CD14-positive monocyte (primary cell): ENCODE measurements around the gene ATXN1. TPM values are rescaled to one million over a fixed set of nuclear protein-coding genes. Genes with fewer than 3 reads are reported as not detected.

Experiments used
- DNase-seq, 3 donors: peaks; one replicate each; pipeline ENCODE4 v3.0.0-alpha.2; 2011 to 2022
- H2AFZ ChIP-seq: 2 replicates; pipeline ENCODE4 v1.6.0; 2012; ENCODE audit warnings: mild to moderate bottlenecking, low read depth, low read length, inconsistent platforms; ENCODE audit not compliant: insufficient read depth, poor library complexity, severe bottlenecking
- H3K27ac ChIP-seq, 2 donors: 1 replicate in 1 of 2; 2 replicates in 1 of 2; pipeline ENCODE4 v1.5.1; 2012 to 2013; ENCODE audit warnings: low read length in 2 of 2, control low read depth in 1 of 2, inconsistent platforms in 1 of 2, low read depth in 1 of 2, mild to moderate bottlenecking in 1 of 2
- H3K27me3 ChIP-seq, 2 donors: one replicate each; pipeline versions ENCODE4 v1.6.0 to v1.6.1; 2011 to 2013; ENCODE audit warnings: low read length in 2 of 2; ENCODE audit not compliant: control insufficient read depth in 2 of 2, insufficient read depth in 2 of 2
- H3K36me3 ChIP-seq, 2 donors: replicated peaks in 1 of 2; 1 replicate in 1 of 2; 2 replicates in 1 of 2; pipeline versions ENCODE4 v1.5.1 to v1.6.1; 2012 to 2013; ENCODE audit warnings: low read length in 2 of 2, control low read depth in 1 of 2, inconsistent platforms in 1 of 2, mild to moderate bottlenecking in 1 of 2; ENCODE audit not compliant: insufficient read depth in 2 of 2, control insufficient read depth in 1 of 2
- H3K4me1 ChIP-seq, 2 donors: 1 replicate in 1 of 2; 2 replicates in 1 of 2; pipeline versions ENCODE4 v1.5.1 to v1.6.1; 2012 to 2013; ENCODE audit warnings: low read length in 2 of 2, control low read depth in 1 of 2, inconsistent platforms in 1 of 2, mild to moderate bottlenecking in 1 of 2, moderate library complexity in 1 of 2; ENCODE audit not compliant: insufficient read depth in 2 of 2, control insufficient read depth in 1 of 2
- H3K4me2 ChIP-seq: replicated peaks from 2 replicates; pipeline ENCODE3; 2012; ENCODE audit warnings: low read length, moderate library complexity, mild to moderate bottlenecking; ENCODE audit not compliant: poor library complexity, severe bottlenecking; ENCODE audit errors: extremely low read depth
- H3K4me3 ChIP-seq, 3 experiments: fragments of 200-600 bp in 1 of 3; sonication (generic) in 1 of 3; replicated peaks in 1 of 3; 1 replicate in 2 of 3; 2 replicates in 1 of 3; pipeline ENCODE4 v1.5.1; 2011 to 2013; ENCODE audit warnings: low read length in 3 of 3, mild to moderate bottlenecking in 3 of 3, control low read depth in 2 of 3, low read depth in 2 of 3, inconsistent platforms in 1 of 3, moderate library complexity in 1 of 3
- H3K79me2 ChIP-seq: 2 replicates; pipeline ENCODE4 v1.6.0; 2012; ENCODE audit warnings: mild to moderate bottlenecking, control low read depth, inconsistent platforms, low read length, moderate library complexity; ENCODE audit not compliant: insufficient read depth
- H3K9ac ChIP-seq: 2 replicates; pipeline ENCODE4 v1.6.0; 2017; ENCODE audit warnings: low read length, mild to moderate bottlenecking; ENCODE audit not compliant: insufficient read depth, poor library complexity, severe bottlenecking
- H3K9me3 ChIP-seq, 2 donors: replicated peaks in 1 of 2; 1 replicate in 1 of 2; 2 replicates in 1 of 2; pipeline versions ENCODE4 v1.5.1 to v1.6.1; 2012 to 2013; ENCODE audit warnings: low read length in 2 of 2, control low read depth in 1 of 2; ENCODE audit not compliant: control insufficient read depth in 1 of 2, insufficient read depth in 1 of 2
- H4K20me1 ChIP-seq: 2 replicates; pipeline ENCODE4 v1.6.0; 2012; ENCODE audit warnings: mild to moderate bottlenecking, low read length, control low read depth, moderate library complexity; ENCODE audit not compliant: insufficient read depth
- H3K27ac Mint-ChIP-seq, 7 donors: one replicate each; pipeline ENCODE4 v1.8.0; 2020; ENCODE audit warnings: mild to moderate bottlenecking in 7 of 7, mixed read lengths in 7 of 7, moderate library complexity in 6 of 7, inconsistent platforms in 2 of 7
- H3K27me3 Mint-ChIP-seq, 3 donors: one replicate each; pipeline ENCODE4 v1.8.0; 2021 to 2022; ENCODE audit warnings: low read depth in 3 of 3, mild to moderate bottlenecking in 3 of 3, mixed read lengths in 3 of 3, moderate library complexity in 3 of 3, inconsistent platforms in 1 of 3
- H3K36me3 Mint-ChIP-seq, 2 donors: one replicate each; pipeline ENCODE4 v1.8.0; 2020; ENCODE audit warnings: mixed read lengths in 2 of 2, inconsistent platforms in 1 of 2, mild to moderate bottlenecking in 1 of 2
- H3K4me1 Mint-ChIP-seq: one replicate; pipeline ENCODE4 v1.8.0; 2020; ENCODE audit warnings: mild to moderate bottlenecking, mixed read lengths
- H3K4me3 Mint-ChIP-seq, 2 donors: one replicate each; pipeline ENCODE4 v1.8.0; 2020; ENCODE audit warnings: mild to moderate bottlenecking in 2 of 2, mixed read lengths in 2 of 2, moderate library complexity in 1 of 2
- H3K9me3 Mint-ChIP-seq, 7 donors: one replicate each; pipeline ENCODE4 v1.8.0; 2020 to 2022; ENCODE audit warnings: mixed read lengths in 7 of 7, mild to moderate bottlenecking in 6 of 7, moderate library complexity in 6 of 7, inconsistent platforms in 2 of 7
- CTCF ChIP-seq: fragments of 200-600 bp; IDR thresholded peaks from one replicate; pipeline ENCODE4 v1.8.0; 2022; ENCODE audit warnings: antibody characterized with exemption, mild to moderate bottlenecking
- WGBS: methylation state at CpG from one replicate; pipeline ENCODE4 v1.1.5; 2013; ENCODE audit warnings: missing lambda C conversion rate; ENCODE audit not compliant: insufficient coverage; 5-methylcytosine and 5-hydroxymethylcytosine counted together
- intact Hi-C, 2 donors: fragments of 100-400 bp; cut with micrococcal nuclease; formaldehyde crosslinking; loops; one replicate each; pipeline versions ENCODE4 v1.15.0 to v1.15.1; 2023
- polyA plus RNA-seq, 3 donors: library from polyadenylated mRNA; depleted of rRNA in 1 of 3; unstranded in 2 of 3; stranded (reverse) in 1 of 3; fragments of 300-500 nt in 2 of 3; fragments of >200 nt in 1 of 3; fragmentation: Illumina TruSeq in 2 of 3; gene quantifications; 1 replicate in 2 of 3; 2 replicates in 1 of 3; pipeline ENCODE4 v1.2.3, GENCODE V29; 2012 to 2021

The ATXN1 gene
- polyA plus RNA-seq, 3 donors = 8.8 to 19.1 (median 10.9) TPM

- no peak for TF ChIP-seq CTCF
- no peak overlapping the region for H3K9ac ChIP-seq
- no peak for DNase-seq
- Mint-ChIP-seq H3K27me3 (peaks cover 1 to 3% (median 2%) of the 10 kb centered on the region in 3 donors), H3K9me3 (no peaks in the 10 kb centered on the region), H3K4me1 (peaks cover 20% of the 10 kb centered on the region), H3K27ac (no peak overlapping the region), H3K36me3 (peaks cover 11 to 26% of the 10 kb centered on the region in 2 donors), H3K4me3 (no peak overlapping the region)
- intact Hi-C loops = no loop called here
- no peak overlapping the region for H3K4me3 ChIP-seq
- H3K27me3 ChIP-seq = no peaks in the 10 kb centered on the region
- no peak overlapping the region for H2AFZ ChIP-seq
- no peaks in the 10 kb centered on the region for H3K79me2 ChIP-seq
- H3K27ac ChIP-seq = no peak overlapping the region
- no peaks in the 10 kb centered on the region for H3K36me3 ChIP-seq
- 100% methylated on average over 3 of the region's 4 CpGs for WGBS
- H3K4me1 ChIP-seq = peaks cover 5% of the 10 kb centered on the region in 2 donors
- H4K20me1 ChIP-seq = peaks cover 11% of the 10 kb centered on the region
- no peak overlapping the region for H3K4me2 ChIP-seq
- no peaks in the 10 kb centered on the region for H3K9me3 ChIP-seq
Observed at GRCh38 chr6:16412171-16412570, 349.1 kb downstream of the ATXN1 start.

- H3K9me3 ChIP-seq = no peaks in the 10 kb centered on the region
- no peaks in the 10 kb centered on the region for H3K36me3 ChIP-seq
- peak overlapping the region in 1 of 7 donors; percentile 7 for H3K27ac Mint-ChIP-seq
- no peak overlapping the region for H3K9ac ChIP-seq
- H3K4me2 ChIP-seq = no peak overlapping the region
- H3K4me3 ChIP-seq = no peak overlapping the region
- H3K9me3 Mint-ChIP-seq = no peaks in the 10 kb centered on the region
- peaks cover 20 to 22% of the 10 kb centered on the region in 2 donors for H3K4me1 ChIP-seq
- peaks cover 11 to 25% of the 10 kb centered on the region in 2 donors for H3K36me3 Mint-ChIP-seq
- no peaks in the 10 kb centered on the region for H3K79me2 ChIP-seq
- H3K4me3 Mint-ChIP-seq = no peak overlapping the region
- peaks cover 36% of the 10 kb centered on the region for H3K4me1 Mint-ChIP-seq
- WGBS = 62% methylated on average over 10 of the region's 19 CpGs
- no peaks in the 10 kb centered on the region for H3K27me3 ChIP-seq
- intact Hi-C loops = loop anchor here (5.0 kb wide), 1 partner anchor 77 kb away; no protein-coding TSS in a partner anchor
- H2AFZ ChIP-seq = no peak overlapping the region
- peaks cover 1 to 2% (median 2%) of the 10 kb centered on the region in 3 donors for H3K27me3 Mint-ChIP-seq
- peaks cover 11% of the 10 kb centered on the region for H4K20me1 ChIP-seq
- DNase-seq = peak; percentile 47 to 59 (median 56)
- no peak overlapping the region for H3K27ac ChIP-seq
- peak; percentile 74 for TF ChIP-seq CTCF
Observed at GRCh38 chr6:16409531-16410441, 351.5 kb downstream of the ATXN1 start.
